GM19463 (cell line): ENCODE results near the gene VPS52.
"Not testable (repeated sequence)": the region's sequence is repeated elsewhere in the genome, so short reads cannot be mapped to it uniquely, and the experiment has no call there.

Source experiments
- ATAC-seq: cut with Tn5 transposase; IDR thresholded peaks from one replicate; pipeline ENCODE4 v1.9.1; 2021; ENCODE audit warnings: mild to moderate bottlenecking, moderate library complexity; ENCODE audit not compliant: unreplicated experiment

Gene VPS52

GRCh38 chr6:33285214-33285613, 13.5 kb upstream of the VPS52 start:
- ATAC-seq = not testable (repeated sequence)

- ATAC-seq = no peak
Observed at GRCh38 chr6:33280539-33280938, 8.9 kb upstream of the VPS52 start.

GRCh38 chr6:33279971-33280511, 8.4 kb upstream of the VPS52 start:
- ATAC-seq = no peak

- no peak for ATAC-seq
Observed at GRCh38 chr6:33279257-33279695, 7.6 kb upstream of the VPS52 start.

GRCh38 chr6:33278810-33279209, 7.1 kb upstream of the VPS52 start:
- ATAC-seq = no peak

GRCh38 chr6:33278392-33278741, 6.7 kb upstream of the VPS52 start:
- ATAC-seq = no peak

GRCh38 chr6:33277663-33278391, 6.2 kb upstream of the VPS52 start:
- no peak for ATAC-seq

- ATAC-seq = peak; percentile 57
Observed at GRCh38 chr6:33276864-33277662, 5.4 kb upstream of the VPS52 start, which contains the start of gene B3GALT4. B3GALT4 (plus strand) TSS chr6:33277123; CDS start chr6:33277420, 297 bp downstream.

GRCh38 chr6:33276581-33276863, 4.8 kb upstream of the VPS52 start:
- ATAC-seq = no peak

- ATAC-seq = not testable (repeated sequence)
Observed at GRCh38 chr6:33275795-33276580, 4.3 kb upstream of the VPS52 start.

- ATAC-seq = no peak
Observed at GRCh38 chr6:33273924-33274902, 2.5 kb upstream of the VPS52 start.

- ATAC-seq = no peak
Observed at GRCh38 chr6:33273129-33273923, 1.6 kb upstream of the VPS52 start.

GRCh38 chr6:33272275-33273128, 826 bp upstream of the VPS52 start:
- ATAC-seq = peak; percentile 2

- no peak for ATAC-seq
Observed at GRCh38 chr6:33271117-33271467, 584 bp downstream of the VPS52 start.

- no peak for ATAC-seq
Observed at GRCh38 chr6:33264015-33264414, 7.7 kb downstream of the VPS52 start.

GRCh38 chr6:33262490-33262889, 9.2 kb downstream of the VPS52 start:
- ATAC-seq = not testable (repeated sequence)

- ATAC-seq = no peak
Observed at GRCh38 chr6:33259032-33259431, 12.6 kb downstream of the VPS52 start.

GRCh38 chr6:33254591-33254990, 17.1 kb downstream of the VPS52 start:
- ATAC-seq = no peak
